Measurements from ENCODE around the gene ANKRD39.

The ANKRD39 gene

GRCh38 chr2:96852667-96853066 is 5.1 kb downstream of the ANKRD39 start:
- WGBS (ENCODE audit: insufficient coverage, insufficient read length), result no CpG with 5 or more reads among the region's 6 CpGs
- DNase-seq (ENCODE audit: low read depth, low spot score), result no peak

GRCh38 chr2:96848264-96848663 is 9.6 kb downstream of the ANKRD39 start:
- DNase-seq (ENCODE audit: low read depth, low spot score), result no peak
- no peak overlapping the region for H3K4me3 ChIP-seq (ENCODE audit: low read length)
- H3K27me3 ChIP-seq (ENCODE audit: control insufficient read depth, insufficient read depth, low read length), result no peaks in the 10 kb centered on the region
- H3K4me1 ChIP-seq (ENCODE audit: control insufficient read depth, insufficient read depth, low read length), result no peaks in the 10 kb centered on the region
- H3K36me3 ChIP-seq (ENCODE audit: control insufficient read depth, insufficient read depth, low read length), result peaks cover 9% of the 10 kb centered on the region; the same call in 1 of the 2 replicates
- WGBS (ENCODE audit: insufficient coverage, insufficient read length), result no CpG with 5 or more reads among the region's 9 CpGs
- H3K9me3 ChIP-seq (ENCODE audit: control insufficient read depth, insufficient read depth, low read length), result no peaks in the 10 kb centered on the region
- H3K27ac ChIP-seq (ENCODE audit: low read length), result no peak overlapping the region

More at GRCh38 chr2:96852667-96853066, 5.1 kb downstream of the ANKRD39 start:
- H3K27me3 ChIP-seq (ENCODE audit: control insufficient read depth, insufficient read depth, low read length), result no peaks in the 10 kb centered on the region
- peaks cover 9% of the 10 kb centered on the region; the same call in 1 of the 2 replicates for H3K36me3 ChIP-seq (ENCODE audit: control insufficient read depth, insufficient read depth, low read length)
- no peaks in the 10 kb centered on the region for H3K9me3 ChIP-seq (ENCODE audit: control insufficient read depth, insufficient read depth, low read length)
- H3K4me3 ChIP-seq (ENCODE audit: low read length), result no peak overlapping the region
- H3K4me1 ChIP-seq (ENCODE audit: control insufficient read depth, insufficient read depth, low read length), result no peaks in the 10 kb centered on the region
- H3K27ac ChIP-seq (ENCODE audit: low read length), result no peak overlapping the region

GRCh38 chr2:96847586-96847985 is 10.2 kb downstream of the ANKRD39 start:
- Histone ChIP-seq H3K27ac (ENCODE audit: low read length) (no peak overlapping the region), H3K4me3 (ENCODE audit: low read length) (no peak overlapping the region), H3K27me3 (ENCODE audit: control insufficient read depth, insufficient read depth, low read length) (no peaks in the 10 kb centered on the region), H3K36me3 (ENCODE audit: control insufficient read depth, insufficient read depth, low read length) (peaks cover 9% of the 10 kb centered on the region; the same call in 1 of the 2 replicates), H3K9me3 (ENCODE audit: control insufficient read depth, insufficient read depth, low read length) (no peaks in the 10 kb centered on the region), H3K4me1 (ENCODE audit: control insufficient read depth, insufficient read depth, low read length) (peaks cover under 1% of the 10 kb centered on the region; the same call in 1 of the 2 replicates)
- no peak for DNase-seq (ENCODE audit: low read depth, low spot score)
- WGBS (ENCODE audit: insufficient coverage, insufficient read length), result no CpG with 5 or more reads among the region's 10 CpGs

DNA sequence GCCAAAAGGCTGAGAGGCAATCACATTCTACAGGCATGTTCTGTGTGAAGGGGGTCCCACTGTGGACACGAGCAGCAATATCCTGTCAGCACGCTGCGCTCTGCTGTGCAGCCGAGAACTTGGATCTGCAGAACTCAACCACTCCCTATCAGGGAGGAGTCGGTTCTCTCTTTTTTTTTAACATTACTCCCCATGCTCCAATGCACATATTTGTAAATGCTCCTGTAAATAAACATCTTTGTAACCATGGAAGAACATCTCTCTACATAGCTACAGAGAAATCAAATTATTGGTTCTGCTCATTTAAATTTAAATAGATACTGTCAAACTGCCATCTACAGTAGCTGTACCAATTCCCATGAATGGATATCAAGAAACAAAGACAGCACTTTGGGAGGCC is 11.0 kb downstream of the ANKRD39 start:
- Histone ChIP-seq H3K27ac (ENCODE audit: low read length) (no peak overlapping the region), H3K4me1 (ENCODE audit: control insufficient read depth, insufficient read depth, low read length) (peaks cover 2% of the 10 kb centered on the region; the same call in 1 of the 2 replicates), H3K36me3 (ENCODE audit: control insufficient read depth, insufficient read depth, low read length) (peaks cover 9% of the 10 kb centered on the region; the same call in 1 of the 2 replicates), H3K27me3 (ENCODE audit: control insufficient read depth, insufficient read depth, low read length) (no peaks in the 10 kb centered on the region), H3K4me3 (ENCODE audit: low read length) (no peak overlapping the region), H3K9me3 (ENCODE audit: control insufficient read depth, insufficient read depth, low read length) (no peaks in the 10 kb centered on the region)
- DNase-seq (ENCODE audit: low read depth, low spot score), result no peak
- WGBS (ENCODE audit: insufficient coverage, insufficient read length), result no CpG with 5 or more reads among the region's 5 CpGs

DNA sequence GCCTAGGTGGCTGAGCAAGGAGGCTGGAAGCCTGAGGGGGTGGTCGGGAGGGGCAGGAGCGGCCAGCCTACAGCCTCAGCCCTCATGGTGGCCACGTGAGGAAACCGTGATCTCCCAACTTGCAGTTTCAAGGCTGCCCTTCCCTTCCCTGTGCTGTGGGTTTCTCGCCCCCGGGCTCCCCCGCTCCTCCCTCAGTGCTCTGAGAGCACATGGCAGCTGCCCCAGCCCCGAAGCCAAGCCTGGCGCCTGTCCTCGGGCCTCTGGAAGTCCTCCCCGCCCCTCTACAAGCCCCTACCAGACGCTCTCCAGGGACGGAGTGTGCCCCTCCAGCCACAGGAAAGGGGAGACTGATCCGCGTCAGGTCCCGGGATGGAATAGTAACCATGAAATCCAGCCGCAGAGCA is 13.4 kb downstream of the ANKRD39 start:
- no CpG with 5 or more reads among the region's 17 CpGs for WGBS (ENCODE audit: insufficient coverage, insufficient read length)
- Histone ChIP-seq H3K9me3 (ENCODE audit: control insufficient read depth, insufficient read depth, low read length) (no peaks in the 10 kb centered on the region), H3K27me3 (ENCODE audit: control insufficient read depth, insufficient read depth, low read length) (no peaks in the 10 kb centered on the region), H3K36me3 (ENCODE audit: control insufficient read depth, insufficient read depth, low read length) (peaks cover 4% of the 10 kb centered on the region), H3K4me3 (ENCODE audit: low read length) (no peak overlapping the region), H3K27ac (ENCODE audit: low read length) (no peak overlapping the region), H3K4me1 (ENCODE audit: control insufficient read depth, insufficient read depth, low read length) (peaks cover 2% of the 10 kb centered on the region; the same call in 1 of the 2 replicates)
- no peak for DNase-seq (ENCODE audit: low read depth, low spot score)

GRCh38 chr2:96843538-96844268 is 14.1 kb downstream of the ANKRD39 start, which contains the start of gene ANKRD23:
TSS of gene ANKRD23 (minus strand) at chr2:96844021. CDS start at chr2:96843992, 29 bp downstream.
- Histone ChIP-seq H3K4me1 (ENCODE audit: control insufficient read depth, insufficient read depth, low read length) (peaks cover 2% of the 10 kb centered on the region; the same call in 1 of the 2 replicates), H3K4me3 (ENCODE audit: low read length) (no peak within 1 kb of the TSS), H3K27me3 (ENCODE audit: control insufficient read depth, insufficient read depth, low read length) (no peaks in the 10 kb centered on the region), H3K27ac (ENCODE audit: low read length) (no peak within 1 kb of the TSS), H3K36me3 (ENCODE audit: control insufficient read depth, insufficient read depth, low read length) (peaks cover 4% of the 10 kb centered on the region), H3K9me3 (ENCODE audit: control insufficient read depth, insufficient read depth, low read length) (no peaks in the 10 kb centered on the region)
- WGBS (ENCODE audit: insufficient coverage, insufficient read length), result no CpG with 5 or more reads among the region's 14 CpGs
- DNase-seq (ENCODE audit: low read depth, low spot score), result no peak

DNA sequence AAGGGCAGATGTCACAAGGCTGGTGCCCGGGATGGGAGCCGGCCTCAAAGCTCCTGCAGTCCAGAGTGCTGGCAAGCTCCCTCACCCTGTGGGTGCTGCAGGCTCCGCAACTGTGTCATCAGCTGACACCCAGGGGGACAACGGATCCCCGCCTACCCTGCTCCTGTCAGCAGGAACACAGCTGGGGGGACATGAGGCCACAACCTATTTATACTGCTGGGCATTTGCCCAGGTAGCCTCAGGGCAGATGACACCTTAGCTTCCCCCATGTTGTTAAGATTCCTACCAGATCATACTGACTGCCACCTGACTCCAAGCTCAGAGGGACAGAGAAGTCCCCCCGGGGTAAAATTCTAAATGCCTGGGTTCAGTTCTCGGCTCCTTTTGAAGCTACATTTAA is 15.2 kb downstream of the ANKRD39 start:
- no CpG with 5 or more reads among the region's 7 CpGs for WGBS (ENCODE audit: insufficient coverage, insufficient read length)
- DNase-seq (ENCODE audit: low read depth, low spot score), result no peak
- H3K36me3 ChIP-seq (ENCODE audit: control insufficient read depth, insufficient read depth, low read length), result no peaks in the 10 kb centered on the region; the same call in none of the 2 replicates

GRCh38 chr2:96841701-96842495 is 15.9 kb downstream of the ANKRD39 start:
- DNase-seq (ENCODE audit: low read depth, low spot score), result no peak
- Histone ChIP-seq H3K9me3 (ENCODE audit: control insufficient read depth, insufficient read depth, low read length) (no peaks in the 10 kb centered on the region), H3K27me3 (ENCODE audit: control insufficient read depth, insufficient read depth, low read length) (no peaks in the 10 kb centered on the region), H3K27ac (ENCODE audit: low read length) (no peak overlapping the region), H3K36me3 (ENCODE audit: control insufficient read depth, insufficient read depth, low read length) (no peaks in the 10 kb centered on the region; the same call in none of the 2 replicates), H3K4me1 (ENCODE audit: control insufficient read depth, insufficient read depth, low read length) (peaks cover 2% of the 10 kb centered on the region; the same call in 1 of the 2 replicates), H3K4me3 (ENCODE audit: low read length) (no peak overlapping the region)
- WGBS (ENCODE audit: insufficient coverage, insufficient read length), result no CpG with 5 or more reads among the region's 16 CpGs

More for the DNA sequence above, 15.2 kb downstream of the ANKRD39 start:
- no peak overlapping the region for H3K27ac ChIP-seq (ENCODE audit: low read length)
- H3K4me3 ChIP-seq (ENCODE audit: low read length), result no peak overlapping the region; the same call in 1 of the 2 replicates
- no peaks in the 10 kb centered on the region for H3K27me3 ChIP-seq (ENCODE audit: control insufficient read depth, insufficient read depth, low read length)
- peaks cover 2% of the 10 kb centered on the region; the same call in 1 of the 2 replicates for H3K4me1 ChIP-seq (ENCODE audit: control insufficient read depth, insufficient read depth, low read length)
- H3K9me3 ChIP-seq (ENCODE audit: control insufficient read depth, insufficient read depth, low read length), result no peaks in the 10 kb centered on the region

GRCh38 chr2:96839875-96840850 is 17.7 kb downstream of the ANKRD39 start:
- H3K36me3 ChIP-seq (ENCODE audit: control insufficient read depth, insufficient read depth, low read length), result no peaks in the 10 kb centered on the region; the same call in none of the 2 replicates
- H3K27ac ChIP-seq (ENCODE audit: low read length), result no peak overlapping the region
- no CpG with 5 or more reads among the region's 37 CpGs for WGBS (ENCODE audit: insufficient coverage, insufficient read length)
- H3K4me3 ChIP-seq (ENCODE audit: low read length), result no peak overlapping the region
- no peaks in the 10 kb centered on the region for H3K9me3 ChIP-seq (ENCODE audit: control insufficient read depth, insufficient read depth, low read length)
- H3K27me3 ChIP-seq (ENCODE audit: control insufficient read depth, insufficient read depth, low read length), result no peaks in the 10 kb centered on the region
- no peak for DNase-seq (ENCODE audit: low read depth, low spot score)
- H3K4me1 ChIP-seq (ENCODE audit: control insufficient read depth, insufficient read depth, low read length), result peaks cover 2% of the 10 kb centered on the region; the same call in 1 of the 2 replicates

Measured in iPS DF 6.9 (cell line).